GM12892 (cell line): ENCODE measurements around the gene INPP5A.
A peak's percentile ranks its signal among the peaks of the same experiment; 100 is the strongest.

ENCODE experiments used
- DNase-seq: peaks from one replicate; pipeline ENCODE4 v3.0.0; 2011; ENCODE audit not compliant: insufficient read length
- FAIRE-seq: peaks from 2 replicates; lab custom pipeline; 2011; peaks lifted over from hg19 to GRCh38; lab: Jason Lieb, UNC
- POLR2A ChIP-seq: IDR thresholded peaks from 2 replicates; pipeline ENCODE4 v1.6.1; 2011; ENCODE audit warnings: low read depth, low read length, control low read depth
- POLR2AphosphoS5 ChIP-seq: IDR thresholded peaks from 2 replicates; pipeline ENCODE4 v1.6.1; 2011; ENCODE audit warnings: low read depth, low read length, control low read depth
- TAF1 ChIP-seq: IDR thresholded peaks from 2 replicates; pipeline ENCODE4 v1.6.1; 2011; ENCODE audit warnings: low read depth, mild to moderate bottlenecking, control low read depth, low read length, borderline replicate concordance

The INPP5A gene

GRCh38 chr10:132687181-132687892 lies 149.8 kb downstream of the INPP5A start:
- no peak for FAIRE-seq
- no peak for DNase-seq
- no peak for TF ChIP-seq POLR2A
- TF ChIP-seq POLR2AphosphoS5, result no peak
- TF ChIP-seq TAF1, result no peak

- FAIRE-seq (no peak), DNase-seq (no peak)
- TF ChIP-seq TAF1 (no peak), POLR2AphosphoS5 (no peak), POLR2A (no peak)
Observed at GRCh38 chr10:132687893-132688579, 150.4 kb downstream of the INPP5A start.

DNA sequence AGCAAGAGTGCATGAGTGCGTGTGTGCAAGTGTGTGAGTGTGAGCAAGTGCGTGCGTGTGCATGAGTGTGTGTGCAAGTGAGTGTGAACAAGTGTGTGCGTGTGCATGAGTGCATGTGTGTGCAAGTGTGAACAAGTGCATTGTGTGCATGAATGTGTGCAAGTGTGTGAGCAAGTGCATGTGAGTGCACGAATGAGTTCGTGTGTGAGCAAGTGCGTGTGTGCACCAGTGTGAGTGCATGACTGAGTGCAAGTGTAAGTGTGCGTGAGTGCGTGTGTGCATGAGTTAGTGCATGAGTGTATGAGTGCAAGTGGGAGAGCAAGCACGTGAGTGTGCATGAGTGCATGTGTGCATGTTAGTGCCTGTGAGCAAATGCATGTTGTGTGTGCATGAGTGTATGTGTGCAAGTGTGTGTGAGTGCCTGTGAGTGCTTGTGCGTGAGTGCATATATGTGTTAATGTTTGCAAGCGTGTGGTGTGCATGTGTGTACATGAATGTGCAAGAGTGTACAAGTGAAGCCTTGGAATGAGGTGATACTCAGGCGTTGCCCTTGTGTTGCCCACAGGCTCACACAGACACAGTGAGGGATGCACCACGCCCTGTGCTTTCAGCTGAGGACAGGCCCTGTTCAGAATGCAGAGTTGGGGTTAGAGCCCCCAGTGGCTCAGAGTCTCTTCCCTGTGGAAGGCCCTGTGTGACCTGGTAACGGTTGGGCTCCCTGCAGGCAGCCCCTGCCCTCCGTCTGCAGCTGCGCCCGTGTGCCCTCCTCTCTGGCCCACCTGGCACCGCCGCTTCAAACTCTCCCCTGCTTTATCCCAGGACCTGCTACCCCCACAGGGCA lies 151.2 kb downstream of the INPP5A start:
- FAIRE-seq (no peak), DNase-seq (no peak)
- TF ChIP-seq TAF1 (no peak), POLR2AphosphoS5 (peak; percentile 32; the same call in 1 of the 2 replicates)

GRCh38 chr10:132689721-132690360 lies 152.3 kb downstream of the INPP5A start:
- no peak for TF ChIP-seq POLR2AphosphoS5
- no peak for TF ChIP-seq POLR2A
- TF ChIP-seq TAF1, result no peak
- DNase-seq (no peak), FAIRE-seq (no peak)

DNA sequence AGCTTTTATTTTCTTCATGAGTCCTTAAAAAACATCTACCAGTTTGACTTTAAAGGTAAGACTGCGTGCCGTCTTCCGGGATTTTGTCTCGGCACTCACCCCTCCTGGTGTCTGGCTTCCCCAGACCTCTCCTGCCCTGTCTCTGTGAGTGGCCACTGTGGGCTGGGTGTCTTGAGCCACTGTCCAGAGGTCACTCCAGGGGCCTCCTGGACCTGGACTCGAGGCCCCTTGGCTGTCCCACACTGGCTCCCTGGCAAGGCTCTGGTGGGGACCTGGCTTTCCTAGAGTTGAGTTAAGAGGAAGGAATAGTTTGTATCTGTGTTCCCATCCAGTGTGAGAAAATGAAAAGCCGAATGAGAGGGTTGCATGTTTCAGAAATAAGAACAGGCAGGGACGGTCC lies 152.8 kb downstream of the INPP5A start:
- TF ChIP-seq POLR2A (no peak), POLR2AphosphoS5 (no peak), TAF1 (no peak)
- no peak for DNase-seq
- no peak for FAIRE-seq

DNA sequence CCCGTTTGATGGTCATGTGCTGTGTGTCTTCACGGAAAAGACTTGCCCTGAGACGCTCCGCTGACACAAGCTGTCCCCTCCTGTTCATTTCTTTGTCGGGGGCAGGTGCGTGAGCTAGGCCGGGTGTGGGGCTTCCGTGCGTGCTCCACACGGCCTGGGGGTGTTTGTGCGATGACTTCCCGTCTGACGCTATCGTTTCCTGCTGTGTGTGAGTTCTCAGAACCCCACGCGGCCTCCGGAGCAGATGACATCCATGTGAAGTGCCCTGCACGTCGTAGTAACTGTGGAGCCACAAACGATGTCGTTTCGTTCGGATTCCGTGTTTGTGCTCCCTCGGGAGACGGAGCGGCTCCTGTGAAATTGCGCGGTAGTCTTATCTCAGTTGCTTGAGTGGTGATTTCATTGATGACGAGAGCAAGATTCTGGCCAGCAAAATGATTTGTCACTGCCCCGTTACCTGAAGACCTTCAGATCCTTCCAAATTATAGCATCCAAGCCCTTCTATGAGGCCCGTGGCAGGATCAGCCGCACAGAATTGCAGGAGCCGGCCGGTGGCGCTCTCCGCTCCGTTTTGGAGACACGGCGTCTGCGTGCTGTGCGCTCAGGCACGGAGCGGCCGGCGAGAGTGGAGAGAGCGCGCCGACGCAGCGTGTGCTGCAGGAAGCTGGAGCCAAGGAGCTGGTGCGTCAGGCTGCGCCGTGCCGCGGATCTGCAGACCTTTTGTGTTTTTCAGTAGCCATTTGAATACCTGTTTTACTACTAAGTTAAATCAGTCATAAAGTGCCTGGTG lies 153.4 kb downstream of the INPP5A start:
- FAIRE-seq (no peak), DNase-seq (no peak)
- TF ChIP-seq POLR2A (no peak), POLR2AphosphoS5 (no peak), TAF1 (no peak)

DNA sequence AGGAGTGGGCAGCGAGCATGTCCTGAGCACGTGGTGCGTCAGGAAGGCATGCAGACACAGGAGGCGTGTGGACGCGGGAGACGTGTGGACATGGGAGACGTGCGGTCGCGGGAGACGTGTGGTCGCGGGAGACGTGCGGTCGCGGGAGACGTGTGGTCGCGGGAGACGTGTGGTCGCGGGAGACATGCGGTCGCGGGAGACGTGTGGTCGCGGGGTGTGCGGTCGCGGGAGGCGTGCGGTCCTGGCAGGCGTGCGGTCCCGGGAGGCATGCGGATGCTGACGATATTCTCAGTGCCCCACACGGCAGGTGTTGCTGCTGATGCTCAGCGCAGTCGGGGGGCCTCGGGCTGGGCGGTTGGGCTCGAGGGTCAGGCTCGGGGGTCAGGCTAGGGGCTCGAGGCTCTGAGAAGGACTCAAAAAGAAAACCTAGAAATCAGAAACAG lies 154.1 kb downstream of the INPP5A start:
- DNase-seq (no peak), FAIRE-seq (no peak)
- TF ChIP-seq POLR2AphosphoS5 (no peak), TAF1 (no peak), POLR2A (no peak)

- no peak for TF ChIP-seq POLR2A
- TF ChIP-seq TAF1, result no peak
- no peak for TF ChIP-seq POLR2AphosphoS5
- no peak for FAIRE-seq
- no peak for DNase-seq
Observed at GRCh38 chr10:132692311-132692710, 154.7 kb downstream of the INPP5A start.

GRCh38 chr10:132693676-132694075 lies 156.1 kb downstream of the INPP5A start:
- DNase-seq (no peak), FAIRE-seq (no peak)
- TF ChIP-seq POLR2A (no peak), TAF1 (no peak), POLR2AphosphoS5 (no peak)

DNA sequence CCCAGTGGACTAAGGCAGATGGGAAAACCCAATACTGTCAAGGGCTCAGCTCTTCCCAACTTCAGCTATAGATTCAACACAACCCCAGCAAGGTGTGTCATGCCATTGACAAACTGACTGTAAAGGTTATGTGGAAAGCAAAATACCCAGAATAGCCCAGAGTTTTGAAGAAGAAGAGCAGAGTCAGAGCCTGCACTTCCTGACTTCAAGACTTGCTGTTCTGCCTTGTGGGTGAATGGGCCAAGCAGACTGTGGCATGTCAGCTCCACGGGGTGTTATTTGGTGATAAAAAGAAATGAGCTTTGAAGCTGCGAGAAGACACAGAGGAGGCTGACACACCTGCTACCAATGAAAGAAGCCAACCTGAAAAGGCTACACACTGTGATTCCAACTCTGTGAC lies 158.6 kb downstream of the INPP5A start:
- DNase-seq (no peak), FAIRE-seq (no peak)
- no peak for TF ChIP-seq POLR2A
- no peak for TF ChIP-seq POLR2AphosphoS5
- TF ChIP-seq TAF1, result no peak
